GM12875 (cell line): Measurements from ENCODE around the gene MATN4.

Source experiments
- H3K4me3 ChIP-seq: one replicate; pipeline ENCODE4 v1.5.1; 2011; ENCODE audit warnings: low read depth, low read length, control low read depth
- CTCF ChIP-seq: IDR thresholded peaks from 2 replicates; pipeline ENCODE4 v1.5.1; 2011; ENCODE audit warnings: low read depth, mild to moderate bottlenecking, control low read depth, inconsistent platforms, low read length, moderate library complexity, borderline replicate concordance; ENCODE audit not compliant: insufficient read depth

The MATN4 gene

GRCh38 chr20:45343532-45344167 lies 35.6 kb upstream of the MATN4 start:
- H3K4me3 ChIP-seq: no peak overlapping the region

DNA sequence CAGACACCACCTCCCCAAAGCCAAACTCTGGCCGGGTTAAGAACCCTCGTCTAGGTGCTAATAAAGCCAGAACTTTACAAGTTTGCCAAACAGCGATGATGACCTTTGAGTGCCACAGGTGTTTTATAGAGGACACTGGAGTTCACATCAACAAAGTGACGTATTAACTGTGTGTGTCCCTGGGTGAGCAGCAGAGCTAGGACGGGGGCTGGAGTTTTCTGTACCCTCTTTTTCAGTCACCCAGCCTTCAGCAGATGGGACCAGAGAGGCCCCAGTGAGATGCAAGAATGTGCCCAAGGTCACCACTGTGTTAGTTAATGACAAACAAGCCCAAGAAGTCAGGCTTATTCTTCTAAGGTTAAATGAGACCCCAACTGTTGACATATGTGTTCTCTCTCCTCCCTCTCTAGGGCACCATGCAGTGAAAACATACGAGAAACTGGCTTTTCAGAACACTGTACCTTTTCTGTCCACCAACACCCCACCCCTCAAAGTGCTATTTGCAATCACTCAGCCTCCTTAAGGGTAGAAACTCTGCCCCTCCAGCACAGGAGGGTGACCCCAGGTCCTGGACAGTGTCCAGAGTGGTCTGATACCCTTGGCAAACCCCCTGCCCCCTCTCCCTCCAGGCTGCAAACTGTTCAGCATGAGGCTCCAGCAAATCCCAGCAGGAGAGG lies 34.9 kb upstream of the MATN4 start:
- H3K4me3 ChIP-seq: no peak overlapping the region
- no peak for TF ChIP-seq CTCF

More at GRCh38 chr20:45343532-45344167, 35.6 kb upstream of the MATN4 start:
- TF ChIP-seq CTCF: no peak

DNA sequence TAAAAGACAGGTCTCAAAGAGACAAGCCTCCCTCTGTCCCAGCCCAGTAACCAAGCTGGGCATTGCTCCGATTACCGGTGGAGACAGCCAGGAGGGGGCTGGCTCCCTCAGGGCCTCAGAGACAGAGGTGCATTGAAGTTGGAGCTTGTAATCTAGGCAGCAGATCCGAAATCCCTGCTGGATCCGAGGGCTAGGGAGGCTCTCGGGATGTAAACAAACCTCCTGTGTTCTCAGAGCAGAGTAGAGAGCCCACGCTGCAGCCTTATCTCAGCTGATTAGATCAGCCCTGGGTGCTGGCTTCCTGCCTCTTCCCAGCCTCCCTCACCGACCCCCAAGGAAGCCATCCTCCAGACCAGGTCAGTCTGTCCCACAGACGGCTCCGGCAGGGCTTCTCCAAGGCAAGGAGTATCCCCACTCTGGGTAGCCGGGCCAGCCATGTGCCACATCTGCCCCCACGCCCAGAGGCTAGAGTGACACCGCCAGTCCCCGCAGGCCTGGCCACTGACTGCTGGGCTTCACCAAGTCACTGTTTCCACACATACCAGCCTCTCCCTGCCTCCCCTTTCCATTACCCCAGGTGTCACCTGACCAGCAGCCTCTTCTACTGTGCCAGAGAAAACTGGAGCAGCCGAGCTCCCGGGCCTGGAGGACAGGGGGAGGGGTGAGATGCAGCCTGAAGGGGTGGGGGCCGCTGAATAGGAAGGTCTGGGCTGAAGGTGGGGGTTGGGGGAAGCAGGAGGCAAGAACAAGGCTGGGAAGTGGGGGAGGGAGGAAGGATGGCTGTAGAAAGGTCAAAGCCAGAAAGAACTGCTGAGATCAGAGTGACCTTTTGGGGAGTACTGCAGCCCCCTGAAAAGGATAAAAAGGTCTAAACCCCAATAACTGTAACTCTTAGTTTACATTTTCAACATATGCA lies 34.1 kb upstream of the MATN4 start:
- no peak overlapping the region for H3K4me3 ChIP-seq
- no peak for TF ChIP-seq CTCF

- H3K4me3 ChIP-seq: no peak overlapping the region
- no peak for TF ChIP-seq CTCF
Observed at GRCh38 chr20:45341579-45341938, 33.5 kb upstream of the MATN4 start.

DNA sequence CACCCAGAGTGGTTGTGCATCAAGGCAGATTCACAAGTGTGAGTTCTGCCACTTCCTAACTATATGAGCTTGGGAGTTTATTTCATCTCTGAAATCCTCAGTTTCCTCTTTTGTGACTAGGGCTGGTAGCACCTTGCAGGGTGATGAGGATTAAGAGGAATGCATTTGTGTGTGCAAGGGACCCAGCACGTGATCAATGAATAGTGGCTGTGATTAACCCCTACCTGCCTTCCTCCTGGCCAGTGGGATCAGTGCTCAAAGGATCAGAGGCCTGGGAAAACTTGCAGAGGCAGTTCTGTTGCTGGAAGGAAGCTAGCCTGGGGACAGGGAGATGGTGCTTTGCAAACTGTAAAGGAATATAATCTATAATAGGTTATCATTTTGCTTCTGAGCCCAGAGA lies 32.9 kb upstream of the MATN4 start:
- no peak for TF ChIP-seq CTCF
- H3K4me3 ChIP-seq: no peak overlapping the region

GRCh38 chr20:45340236-45340847 lies 32.2 kb upstream of the MATN4 start:
- TF ChIP-seq CTCF: no peak
- H3K4me3 ChIP-seq: no peak overlapping the region
